ENCODE measurements around the gene SIPA1L3. TPM values are rescaled to one million over a fixed set of nuclear protein-coding genes. Genes with fewer than 3 reads are reported as not detected.

The SIPA1L3 gene
- polyA plus RNA-seq, 1 donor from 2014 or later = 2.8 TPM

- Histone ChIP-seq H3K27me3 (ENCODE audit: insufficient read depth, low read depth, low read length) (no peaks in the 10 kb centered on the region), H4K20me1 (ENCODE audit: insufficient read depth) (no peaks in the 10 kb centered on the region), H2AFZ (ENCODE audit: low read depth, low read length) (no peak overlapping the region), H3K27ac (ENCODE audit: low read length) (no peak overlapping the region), H3F3A (ENCODE audit: insufficient read depth, low read length, poor library complexity, severe bottlenecking) (no peaks in the 10 kb centered on the region), H3K9ac (ENCODE audit: low read length) (no peak overlapping the region), H3K4me2 (ENCODE audit: low read length) (no peak overlapping the region), H3K9me2 (ENCODE audit: insufficient read depth, low read length) (no peaks in the 10 kb centered on the region), H3K79me2 (replicated peaks; ENCODE audit: insufficient read depth, low read length) (no peaks in the 10 kb centered on the region), H3K9me3 (ENCODE audit: low read length) (no peaks in the 10 kb centered on the region), H3K4me3 (ENCODE audit: low read length) (no peak overlapping the region), H3K36me3 (ENCODE audit: insufficient read depth, low read length) (peaks cover 5% of the 10 kb centered on the region)
- TF ChIP-seq SMC3 (conservative IDR thresholded peaks at IDR 0.05; ENCODE audit: poor library complexity) (no peak), RAD21 (conservative IDR thresholded peaks at IDR 0.05) (no peak), CTCF (IDR thresholded peaks at IDR 0.05; ENCODE audit: poor library complexity, severe bottlenecking) (no peak), EP300 (conservative IDR thresholded peaks at IDR 0.05; ENCODE audit: poor library complexity, severe bottlenecking) (no peak), MXI1 (conservative IDR thresholded peaks at IDR 0.05; ENCODE audit: poor library complexity, severe bottlenecking) (no peak), EZH2 (IDR thresholded peaks at IDR 0.05; ENCODE audit: borderline replicate concordance, insufficient read depth, low read length, poor library complexity, severe bottlenecking) (no peak), POLR2AphosphoS5 (IDR thresholded peaks at IDR 0.05) (no peak), TAF1 (IDR thresholded peaks at IDR 0.05; ENCODE audit: low read depth) (no peak), REST (IDR thresholded peaks at IDR 0.05; ENCODE audit: borderline replicate concordance) (no peak)
Measured at GRCh38 chr19:38105574-38105973, 198.6 kb downstream of the SIPA1L3 start.

GRCh38 chr19:38107129-38107528, 200.1 kb downstream of the SIPA1L3 start:
- H3K36me3 ChIP-seq (ENCODE audit: insufficient read depth, low read length) = no peaks in the 10 kb centered on the region
- no peaks in the 10 kb centered on the region for H3F3A ChIP-seq (ENCODE audit: insufficient read depth, low read length, poor library complexity, severe bottlenecking)
- H3K9ac ChIP-seq (ENCODE audit: low read length) = no peak overlapping the region
- no peak overlapping the region for H3K27ac ChIP-seq (ENCODE audit: low read length)
- H3K9me3 ChIP-seq (ENCODE audit: low read length) = no peaks in the 10 kb centered on the region
- H2AFZ ChIP-seq (ENCODE audit: low read depth, low read length) = no peak overlapping the region
- TF ChIP-seq SMC3 (conservative IDR thresholded peaks at IDR 0.05; ENCODE audit: poor library complexity) (no peak), POLR2AphosphoS5 (IDR thresholded peaks at IDR 0.05) (no peak), CTCF (IDR thresholded peaks at IDR 0.05; ENCODE audit: poor library complexity, severe bottlenecking) (no peak), TAF1 (IDR thresholded peaks at IDR 0.05; ENCODE audit: low read depth) (no peak), REST (IDR thresholded peaks at IDR 0.05; ENCODE audit: borderline replicate concordance) (no peak), MXI1 (conservative IDR thresholded peaks at IDR 0.05; ENCODE audit: poor library complexity, severe bottlenecking) (no peak), EP300 (conservative IDR thresholded peaks at IDR 0.05; ENCODE audit: poor library complexity, severe bottlenecking) (no peak), RAD21 (conservative IDR thresholded peaks at IDR 0.05) (no peak), EZH2 (IDR thresholded peaks at IDR 0.05; ENCODE audit: borderline replicate concordance, insufficient read depth, low read length, poor library complexity, severe bottlenecking) (no peak)
- H3K27me3 ChIP-seq (ENCODE audit: insufficient read depth, low read depth, low read length) = no peaks in the 10 kb centered on the region
- no peaks in the 10 kb centered on the region for H3K79me2 ChIP-seq (replicated peaks; ENCODE audit: insufficient read depth, low read length)
- H3K9me2 ChIP-seq (ENCODE audit: insufficient read depth, low read length) = no peaks in the 10 kb centered on the region
- H3K4me2 ChIP-seq (ENCODE audit: low read length) = no peak overlapping the region
- no peak overlapping the region for H3K4me3 ChIP-seq (ENCODE audit: low read length)
- no peaks in the 10 kb centered on the region for H4K20me1 ChIP-seq (ENCODE audit: insufficient read depth)

All from neural cell (in vitro differentiated cells).